ENCODE data around the gene RPP25L.

RPP25L gene

DNA sequence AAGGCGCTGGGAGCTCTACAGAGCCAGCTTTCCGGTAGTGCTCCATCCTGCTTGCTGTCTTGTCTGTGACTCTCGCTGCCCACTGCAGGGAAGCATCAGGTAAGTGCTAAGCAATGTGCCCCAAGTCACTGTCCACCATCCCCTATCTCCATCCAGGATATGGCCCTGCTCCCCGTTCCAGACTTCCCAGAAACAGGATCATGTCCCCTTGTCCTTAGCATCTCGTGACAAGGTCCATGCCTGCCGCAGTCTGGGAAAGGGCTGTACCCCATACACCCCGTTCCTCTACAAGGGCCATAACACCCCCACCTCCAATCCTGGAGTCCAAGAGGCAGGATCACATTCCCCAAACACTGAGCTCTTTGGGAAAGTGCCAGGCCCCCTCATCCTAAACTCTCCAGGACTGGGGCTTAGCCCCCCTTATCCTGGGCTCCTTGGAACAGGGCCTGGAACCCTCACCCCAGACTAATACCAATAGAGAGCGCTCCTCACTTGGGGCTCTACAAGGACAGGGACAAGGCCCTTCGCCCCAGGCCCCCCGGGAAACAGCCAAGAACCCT lies 566 bp downstream of the RPP25L start:
- no peak for DNase-seq (ENCODE audit: low spot score)

DNA sequence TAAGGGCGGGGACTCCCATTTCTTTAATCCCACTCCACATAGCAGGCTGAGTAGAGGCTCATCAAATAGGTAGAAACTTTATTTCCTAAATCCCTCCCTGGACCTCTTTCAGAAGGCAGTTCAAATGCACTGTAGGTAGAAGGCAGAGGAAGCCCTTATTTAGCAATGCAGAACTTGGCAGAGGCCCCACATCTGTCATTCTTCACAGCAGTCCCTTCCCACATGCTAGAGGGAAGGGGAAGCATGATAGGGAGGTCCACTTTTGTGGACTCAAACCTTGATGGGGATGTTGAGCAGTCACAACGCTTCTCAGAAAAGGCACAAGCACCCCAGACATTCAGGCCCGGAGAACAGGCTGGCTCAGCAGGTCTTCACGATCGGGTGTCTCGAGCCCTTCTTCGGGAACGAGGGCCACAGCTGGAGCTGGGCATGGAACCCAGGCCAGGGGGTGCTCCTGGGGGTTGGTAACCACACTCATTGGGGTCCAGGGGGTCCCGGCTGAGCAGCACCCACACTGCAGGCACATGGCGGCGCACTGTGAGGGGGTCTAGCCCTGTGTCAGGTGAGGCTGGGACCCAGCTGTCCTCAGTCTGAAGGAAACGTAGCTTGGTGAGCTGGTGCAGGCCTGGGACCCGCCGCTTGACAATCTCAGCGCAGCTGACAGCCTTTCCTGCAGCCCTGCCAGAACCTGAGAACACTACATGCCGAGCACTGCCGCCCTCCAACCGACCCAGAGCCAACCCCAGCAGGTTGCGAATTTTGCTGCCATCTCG lies 1.3 kb downstream of the RPP25L start:
- no peak for DNase-seq (ENCODE audit: low spot score)

DNA sequence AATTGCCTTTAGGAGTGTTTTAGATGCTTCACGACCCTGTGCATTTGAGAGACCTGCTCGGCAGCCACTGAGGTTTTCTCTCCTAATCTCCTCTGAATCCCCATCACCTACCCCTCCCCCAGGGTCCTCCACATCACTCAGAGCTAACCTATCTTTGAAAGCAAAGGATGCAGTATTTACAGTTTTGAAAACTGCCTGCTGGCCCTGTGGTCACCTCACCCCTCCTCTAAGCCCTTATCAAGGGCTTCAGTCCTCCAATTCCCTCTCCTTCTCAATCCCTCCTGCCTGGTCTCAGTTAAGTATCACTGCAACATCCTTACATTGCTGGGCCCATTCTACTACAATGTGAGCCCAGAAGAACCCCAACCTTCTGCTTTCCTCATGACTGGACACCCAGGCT lies 4.6 kb downstream of the RPP25L start:
- no peak for DNase-seq (ENCODE audit: low spot score)

DNA sequence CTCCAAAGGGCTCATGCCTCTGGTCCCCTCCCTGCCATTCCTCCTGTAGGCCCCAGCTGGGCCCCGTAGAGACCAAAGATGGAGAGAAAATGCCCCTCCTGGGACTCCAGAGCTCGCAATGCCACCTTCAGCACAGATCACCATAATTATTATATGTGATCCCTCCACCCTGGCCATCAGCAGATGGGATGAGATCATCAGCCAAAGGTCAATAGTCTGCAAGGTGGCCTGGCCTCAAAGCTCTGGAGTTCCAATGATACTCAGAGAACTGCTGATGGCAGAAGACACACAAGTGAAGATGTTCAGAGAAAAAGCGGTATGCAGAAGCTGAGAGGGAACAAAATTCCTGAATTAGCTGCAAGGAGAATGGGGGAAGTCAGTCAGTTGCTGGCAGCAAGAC lies 5.0 kb downstream of the RPP25L start:
- DNase-seq (ENCODE audit: low spot score): no peak

DNA sequence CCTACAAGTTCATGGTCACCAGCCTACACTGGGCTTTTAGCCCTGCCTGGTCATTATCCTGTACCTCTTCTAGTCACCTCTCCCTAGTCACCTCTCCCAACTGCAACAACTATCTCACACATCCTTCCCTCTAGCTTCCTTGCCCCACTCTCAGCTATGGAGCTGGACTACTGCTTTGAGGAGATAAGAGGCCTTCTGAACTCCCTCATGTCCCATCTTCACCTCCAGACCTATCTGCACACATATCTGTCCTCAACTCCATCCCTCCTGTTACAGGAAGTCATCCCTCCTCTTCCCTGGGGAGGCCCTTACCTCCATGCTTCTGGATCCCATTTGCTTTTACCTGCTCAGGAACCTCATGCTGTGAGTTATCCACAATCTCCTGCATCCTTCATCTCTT lies 5.7 kb downstream of the RPP25L start:
- no peak for DNase-seq (ENCODE audit: low spot score)

DNA sequence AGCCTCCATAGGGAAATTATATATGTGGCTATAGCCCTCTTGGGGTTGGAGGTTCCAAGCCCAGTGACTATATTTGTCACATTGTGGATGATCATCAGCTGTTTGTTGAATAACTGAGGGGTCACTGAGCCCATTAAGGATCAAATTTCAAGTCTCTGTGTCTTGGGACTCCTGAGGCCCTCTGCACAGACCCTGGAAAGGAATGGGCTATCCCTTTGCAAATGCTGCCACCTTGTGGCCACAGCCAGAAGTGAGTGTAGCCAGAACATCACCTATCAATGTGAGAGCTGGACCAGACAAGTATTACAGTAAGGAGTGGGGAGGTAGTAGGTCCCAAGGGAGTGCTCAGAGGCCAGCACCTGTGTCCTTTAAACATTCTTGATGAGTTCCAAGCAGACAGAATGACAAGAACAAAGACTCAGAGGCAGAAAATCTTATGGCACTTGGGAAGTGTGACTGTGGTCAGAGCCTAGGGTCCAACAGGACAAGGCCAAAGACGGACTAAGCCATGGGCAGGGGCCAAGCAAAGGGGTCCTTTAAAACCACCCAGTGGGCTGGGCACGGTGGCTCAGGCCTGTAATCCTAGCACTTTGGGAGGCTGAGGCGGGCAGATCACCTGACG lies 8.2 kb downstream of the RPP25L start:
- peak; percentile 68 for DNase-seq (ENCODE audit: low spot score)

DNA sequence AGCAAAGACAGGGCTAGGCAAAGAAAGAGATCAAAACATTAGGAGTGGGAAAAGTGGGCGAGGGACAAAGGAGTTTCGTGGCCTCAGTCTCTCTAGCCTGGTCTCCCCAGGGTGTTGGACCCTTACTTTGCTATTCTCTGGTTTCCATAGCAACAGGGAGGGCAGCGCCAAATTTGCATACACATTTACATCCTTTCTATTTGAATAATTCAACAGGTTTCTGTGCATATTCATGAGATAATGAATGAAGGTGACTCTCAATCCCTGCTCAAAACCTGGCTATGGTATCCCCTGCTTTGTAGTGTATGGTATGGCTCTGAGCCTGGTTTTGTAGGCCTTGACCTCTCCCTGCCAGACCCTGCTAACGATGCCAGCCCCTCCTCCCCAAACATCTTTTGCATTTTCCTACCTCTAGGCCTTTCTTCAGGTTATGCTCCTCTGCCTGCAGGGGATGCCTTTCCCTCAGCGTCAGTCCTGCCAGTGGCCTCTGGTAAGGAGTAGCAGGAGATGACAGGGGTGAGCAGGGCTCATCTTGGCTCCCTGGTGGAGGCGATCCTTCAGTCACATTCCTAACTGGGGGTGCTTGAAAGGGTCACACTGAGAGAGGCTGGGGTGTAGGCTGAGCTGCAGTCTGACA lies 9.8 kb downstream of the RPP25L start:
- no peak for DNase-seq (ENCODE audit: low spot score)

DNA sequence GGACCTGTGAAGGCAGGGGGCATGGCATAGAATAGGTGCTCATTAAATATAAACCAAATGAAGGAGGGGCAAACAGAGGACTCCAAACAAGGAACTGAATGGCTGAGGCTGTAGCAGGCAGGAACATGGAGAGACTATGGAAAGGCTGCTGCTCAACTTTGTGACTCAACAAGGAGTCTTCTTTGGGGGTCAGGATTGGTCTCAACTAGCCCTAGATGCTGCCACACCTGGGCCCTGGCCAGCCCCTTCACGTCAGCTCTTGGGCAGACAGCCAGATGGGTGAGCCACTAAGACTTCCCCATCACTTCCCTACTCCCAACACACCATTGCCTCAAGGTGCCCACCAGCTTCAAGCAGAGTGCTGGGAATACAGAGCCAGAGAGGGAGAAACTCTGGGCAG lies 11.0 kb downstream of the RPP25L start:
- peak; percentile 18 for DNase-seq (ENCODE audit: low spot score)

DNA sequence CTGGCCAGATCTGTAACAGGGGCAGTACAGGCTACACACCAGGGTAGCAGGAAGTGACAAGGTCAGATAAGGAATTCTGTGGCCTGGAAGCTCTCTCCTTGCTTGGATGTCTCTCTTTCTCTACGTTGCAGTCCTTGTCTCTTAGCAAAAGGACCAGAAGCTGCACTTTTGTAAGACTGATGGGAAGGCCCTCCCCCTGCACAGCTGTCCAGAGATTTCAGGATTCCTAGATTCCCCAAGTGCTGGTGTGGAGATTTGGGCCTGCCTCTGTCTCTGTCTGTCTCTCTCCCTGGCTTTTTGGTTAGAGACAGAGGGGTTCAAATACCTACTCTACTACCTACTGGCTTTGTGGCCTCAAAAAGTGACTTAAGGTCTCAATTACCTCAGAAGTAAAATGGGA lies 12.4 kb downstream of the RPP25L start:
- DNase-seq (ENCODE audit: low spot score): no peak

DNA sequence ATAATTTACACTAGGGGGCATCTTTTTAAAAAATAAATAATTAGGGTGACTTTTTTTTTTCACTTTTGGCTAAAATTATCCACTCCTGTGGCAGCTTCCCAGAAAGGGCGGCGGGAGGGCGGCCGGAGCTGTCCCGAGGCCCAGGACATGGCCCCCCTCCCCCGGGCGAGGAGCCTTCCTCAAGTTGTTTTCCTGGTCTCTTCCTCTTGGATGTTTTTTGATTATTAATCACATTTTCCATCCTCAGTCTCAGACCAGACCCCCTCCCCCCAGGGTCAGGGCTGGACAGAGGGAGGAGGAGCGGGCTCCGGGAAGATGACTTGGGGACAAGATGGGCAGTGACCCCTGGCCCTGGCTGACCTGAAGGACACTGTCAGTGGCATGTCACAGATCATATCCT lies 17.7 kb downstream of the RPP25L start:
- no peak for DNase-seq (ENCODE audit: low spot score)

DNA sequence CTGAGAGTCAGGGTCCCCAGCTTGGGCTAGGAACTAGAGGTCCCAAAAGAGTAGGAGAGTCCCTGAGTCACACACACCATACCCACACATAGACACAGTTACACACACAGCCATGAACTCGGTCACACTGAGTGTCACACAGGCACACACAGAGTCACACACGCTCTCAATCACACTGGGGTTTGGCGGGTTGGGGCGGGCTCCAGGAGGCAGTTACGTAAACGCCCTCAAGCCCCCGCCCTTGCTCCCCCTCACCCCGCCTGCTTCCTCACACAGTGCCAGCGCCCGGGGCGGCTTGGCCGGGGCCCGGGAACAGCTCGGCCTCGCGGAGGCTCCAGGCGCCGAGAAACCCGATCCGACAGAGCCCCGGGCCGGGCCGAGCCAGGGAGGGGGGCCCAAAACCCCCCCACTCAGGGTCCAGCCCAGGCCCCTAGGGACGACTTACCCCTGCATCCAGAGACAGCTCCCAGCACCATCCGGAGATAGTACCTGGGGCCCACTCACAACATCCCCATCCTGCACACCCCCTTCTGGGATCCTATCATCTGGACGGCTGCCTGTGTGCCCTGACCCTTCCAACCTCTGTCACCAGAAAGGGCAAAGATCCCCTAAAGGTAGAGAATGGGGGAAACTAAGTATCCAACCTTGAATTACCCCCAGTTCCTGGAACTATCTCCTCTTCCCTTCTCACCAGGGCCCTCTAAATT lies 18.8 kb downstream of the RPP25L start:
- DNase-seq (ENCODE audit: low spot score): no peak

DNA sequence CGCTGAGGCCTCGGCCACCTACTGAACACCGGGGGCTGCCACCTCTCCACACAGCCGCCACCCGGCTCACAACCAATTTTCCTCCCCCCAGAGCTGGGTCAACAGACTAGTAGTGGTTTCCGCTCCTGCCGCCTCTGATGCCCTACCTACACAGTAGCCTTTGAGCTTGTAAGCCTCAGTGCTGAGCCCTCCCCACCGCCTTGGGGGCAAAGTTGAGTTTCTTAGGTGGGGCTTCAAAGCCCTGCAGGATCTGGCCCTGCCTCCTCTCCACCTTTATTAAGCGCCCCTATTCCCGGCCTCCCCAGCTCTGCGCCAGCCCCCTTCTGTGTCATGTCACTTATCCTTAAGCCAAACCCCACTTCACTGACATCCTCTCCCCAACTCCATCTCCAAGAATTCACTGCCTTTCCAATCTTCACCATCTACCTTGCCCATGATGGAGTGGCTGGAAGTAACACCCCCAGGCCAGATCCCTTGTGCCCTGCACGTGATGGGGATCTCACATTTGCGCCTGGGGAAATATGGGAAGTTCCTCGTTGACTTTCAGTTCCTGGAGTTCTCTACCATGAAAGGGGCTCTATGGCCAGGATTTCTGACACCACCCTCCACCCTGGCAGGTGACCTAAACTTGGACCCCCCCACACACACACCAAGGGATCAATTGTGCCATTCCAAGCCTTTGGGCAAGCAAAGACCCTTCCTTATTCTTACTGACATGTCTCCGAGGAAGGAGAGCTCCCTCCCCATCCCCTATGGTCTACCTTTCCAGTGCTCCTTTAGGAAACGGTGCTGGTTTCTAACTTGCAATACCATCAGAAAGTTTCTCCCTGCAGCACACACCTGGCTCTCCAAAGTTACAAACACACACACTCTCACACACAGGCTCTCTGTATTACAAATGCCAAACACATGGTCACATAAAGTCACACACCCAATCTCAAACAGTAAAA lies 19.7 kb downstream of the RPP25L start:
- DNase-seq (ENCODE audit: low spot score): no peak

DNA sequence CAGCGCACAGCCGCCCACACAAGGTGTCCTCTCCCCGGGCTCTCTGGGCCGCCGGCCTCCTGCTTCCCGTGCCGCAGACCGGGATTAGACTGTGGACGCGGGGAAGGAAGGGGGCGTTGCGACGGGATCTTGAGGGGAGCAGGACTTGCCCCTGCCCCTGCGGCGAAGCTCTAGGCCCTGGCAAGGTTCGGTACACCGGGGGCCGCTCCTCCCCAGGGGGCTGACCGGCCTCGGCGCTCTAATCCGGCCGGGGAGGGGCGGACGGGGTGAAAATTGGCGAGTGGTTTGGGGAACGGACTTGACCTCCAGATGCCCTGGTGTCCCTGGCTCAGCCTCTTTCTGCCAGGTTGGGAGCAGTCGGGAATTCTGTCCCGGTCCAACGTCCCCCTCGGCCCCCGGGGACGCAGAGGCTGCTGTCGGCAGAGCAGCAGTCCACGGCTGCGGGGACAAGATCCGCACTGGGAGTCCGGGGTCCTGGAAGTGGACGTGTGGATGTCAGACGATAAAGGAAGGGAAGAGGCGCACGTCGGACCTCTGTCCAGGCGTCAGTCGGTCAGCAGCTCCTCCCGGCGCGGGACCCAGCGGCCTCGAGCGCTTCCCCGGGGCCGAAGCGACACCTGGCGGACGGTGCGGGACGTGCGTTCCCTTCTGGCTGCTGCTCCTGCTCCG lies 20.5 kb downstream of the RPP25L start:
- DNase-seq (ENCODE audit: low spot score): peak; percentile 74

DNA sequence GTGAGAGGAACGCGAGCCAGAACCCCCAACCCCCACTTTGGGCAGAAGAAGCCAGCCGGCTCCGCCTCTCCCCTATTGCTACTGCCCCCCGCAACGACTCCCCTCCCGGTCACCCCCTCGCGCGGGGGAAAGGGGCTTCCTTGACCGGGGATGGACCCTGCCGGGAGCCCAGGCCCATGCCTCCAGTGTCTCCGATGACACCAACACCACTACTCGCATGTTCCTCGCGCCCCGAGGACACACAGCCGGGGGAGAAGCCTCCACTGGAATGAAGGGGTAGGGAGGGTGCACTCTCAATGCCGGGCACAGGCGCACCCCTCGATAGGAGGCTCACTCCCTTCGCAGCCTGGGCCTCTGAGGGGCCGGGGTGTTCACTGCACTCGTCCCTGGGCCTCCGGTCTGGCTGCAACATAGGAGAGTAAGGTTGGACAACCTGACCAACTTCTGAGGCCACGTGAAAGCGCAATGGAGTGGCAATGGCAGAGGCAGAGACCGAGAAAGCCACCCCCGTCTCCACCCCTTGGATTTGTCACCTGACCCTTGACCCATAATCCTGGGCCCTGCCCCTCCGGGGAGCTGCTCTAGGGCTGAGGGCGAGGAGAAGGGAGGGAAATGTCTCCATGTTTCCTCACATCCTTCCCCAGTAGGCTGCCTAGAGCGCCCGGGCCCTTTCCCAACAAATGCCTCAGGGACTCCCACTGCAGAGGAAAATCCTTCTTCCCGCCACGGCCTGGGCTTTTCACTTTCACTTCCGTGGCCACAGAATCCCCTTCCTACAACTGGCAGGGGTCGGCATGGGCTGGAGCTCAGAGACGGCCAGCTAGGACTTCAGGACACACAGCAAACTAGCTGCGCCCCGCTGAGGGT lies 21.3 kb downstream of the RPP25L start:
- peak; percentile 54 for DNase-seq (ENCODE audit: low spot score)

DNA sequence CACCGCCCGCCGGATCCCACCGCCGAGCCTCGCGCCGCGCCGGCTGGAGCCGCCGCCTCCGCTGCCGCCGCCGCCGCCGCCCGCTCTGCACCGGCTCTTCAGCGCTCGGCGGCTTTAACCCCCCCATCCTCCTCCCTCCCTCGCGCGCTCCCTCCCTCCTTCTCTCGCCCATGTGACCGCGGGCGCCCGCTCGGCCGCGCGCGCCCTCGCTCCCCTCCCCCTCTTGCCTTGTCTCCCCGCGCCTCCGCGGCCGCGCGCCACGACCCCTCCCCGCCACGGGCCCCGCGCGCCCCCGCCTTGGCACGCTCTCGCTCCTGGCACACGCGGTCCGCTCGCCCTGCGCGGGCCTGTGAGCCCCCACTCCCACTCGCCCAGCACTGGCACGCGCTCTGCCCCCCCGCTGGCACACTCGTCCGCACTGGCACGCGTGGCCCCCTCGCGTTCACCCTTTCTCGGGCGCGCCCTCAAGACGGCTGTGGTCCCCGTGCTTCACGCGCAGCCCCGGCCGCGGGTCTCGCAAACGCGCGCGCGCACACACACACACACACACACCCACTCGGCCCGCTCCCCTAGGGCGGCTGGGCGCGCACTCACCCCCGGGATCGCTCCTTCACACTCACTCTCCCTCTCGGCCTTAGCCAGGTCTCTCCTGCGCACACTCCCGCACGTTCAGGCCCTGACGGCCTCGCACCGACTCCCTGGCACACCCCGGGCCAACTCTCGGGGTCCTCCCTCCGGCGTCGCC lies 22.1 kb downstream of the RPP25L start, which contains the start of gene CNTFR:
CNTFR (minus strand) TSS at position 89 of the 745 bp plus-strand sequence. CDS start 20,743 bp downstream, outside the sequence.
- no peak for DNase-seq (ENCODE audit: low spot score)

DNA sequence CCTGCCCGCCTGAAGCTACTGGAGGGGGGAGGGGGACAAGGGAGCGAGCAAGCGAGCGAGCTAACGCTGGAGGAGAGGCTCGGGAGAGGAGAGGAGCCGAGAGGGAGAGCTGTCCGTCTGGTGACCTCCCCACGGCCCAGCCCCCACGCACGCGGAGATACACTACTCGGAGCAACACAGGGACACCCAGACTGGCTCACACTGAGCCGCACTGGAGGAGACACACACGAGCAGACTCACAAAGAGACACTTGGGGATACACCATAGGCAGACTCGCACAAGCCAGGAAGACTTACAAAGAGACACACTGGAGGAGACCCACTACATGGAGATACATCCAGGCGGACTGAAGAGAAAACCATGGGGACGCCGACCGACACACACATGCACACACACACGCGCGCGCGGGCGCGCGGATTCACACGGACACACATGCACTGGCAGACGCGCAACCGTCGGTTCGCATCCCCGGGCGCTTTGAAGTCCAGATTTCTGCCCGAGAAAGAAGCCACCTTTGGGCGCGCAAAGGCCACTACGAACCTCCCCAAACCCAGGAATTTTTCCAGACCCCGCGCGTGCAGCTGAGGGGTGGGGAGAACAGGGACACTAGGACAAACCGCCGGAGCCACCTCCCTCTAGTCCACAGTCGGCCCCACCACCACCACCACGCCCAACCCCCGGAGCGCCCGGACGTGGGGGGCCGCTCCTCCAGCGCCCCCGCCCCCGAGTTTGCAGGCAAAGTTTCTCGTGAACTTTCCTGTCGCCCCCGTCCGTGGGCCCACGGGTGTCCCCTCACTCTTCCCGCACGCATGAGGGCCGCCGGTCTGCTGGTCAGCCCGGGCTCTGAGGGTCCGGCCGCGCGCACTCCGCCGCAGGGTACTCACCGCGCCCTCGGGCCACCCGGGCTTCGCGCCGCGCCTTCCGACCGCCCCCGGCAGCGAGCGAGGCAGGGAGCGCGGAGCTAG lies 22.9 kb downstream of the RPP25L start:
- DNase-seq (ENCODE audit: low spot score): no peak

DNA sequence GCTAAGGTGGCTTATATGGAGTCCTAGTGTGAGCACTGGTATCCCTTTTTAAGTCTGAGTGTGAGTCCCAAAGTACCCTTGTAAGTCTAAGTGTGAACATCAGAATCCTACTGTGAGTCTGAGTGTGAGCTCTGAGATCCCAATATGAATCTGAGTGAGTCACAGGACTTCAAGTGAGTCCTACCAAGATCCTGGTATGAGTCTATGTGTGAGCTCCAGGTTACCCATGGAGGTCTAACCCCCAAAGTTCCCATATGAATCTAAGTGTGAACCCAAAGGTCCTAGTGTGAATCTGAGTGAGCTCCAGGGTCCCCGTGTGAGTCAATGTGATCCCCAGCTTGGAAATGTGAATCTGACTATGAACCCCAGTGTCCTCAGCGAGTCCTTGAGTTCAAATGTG lies 24.6 kb downstream of the RPP25L start:
- DNase-seq (ENCODE audit: low spot score): no peak
